ENCODE results near the gene ADAMTS4.

Gene ADAMTS4

GRCh38 chr1:161195171-161195570, 3.7 kb downstream of the ADAMTS4 start:
- Histone ChIP-seq H3K27ac (ENCODE audit: low read length) (no peak overlapping the region), H3K36me3 (ENCODE audit: control insufficient read depth in 2 of 2, insufficient read depth in 2 of 2, low read length in 2 of 2) (peaks cover 0 to 18% of the 10 kb centered on the region in 2 donors), H3K4me3 (ENCODE audit: low read length in 2 of 2) (peak overlapping the region in 1 of 2 donors; percentile 54), H3K27me3 (ENCODE audit: control insufficient read depth in 1 of 2, insufficient read depth in 2 of 2, low read length in 2 of 2) (no peaks in the 10 kb centered on the region), H3K9ac (ENCODE audit: low read length in 2 of 2) (peak overlapping the region in 1 of 2 donors; percentile 80), H3K4me1 (ENCODE audit: control insufficient read depth, insufficient read depth, low read length) (peaks cover 51% of the 10 kb centered on the region), H3K9me3 (ENCODE audit: control insufficient read depth in 2 of 2, low read length in 2 of 2) (no peaks in the 10 kb centered on the region)

GRCh38 chr1:161193561-161194235, 5.2 kb downstream of the ADAMTS4 start:
- H3K4me3 ChIP-seq (ENCODE audit: low read length in 2 of 2) = no peak overlapping the region

GRCh38 chr1:161192476-161193465, 6.1 kb downstream of the ADAMTS4 start:
- no peak overlapping the region for H3K4me3 ChIP-seq (ENCODE audit: low read length in 2 of 2)
- H3K9ac ChIP-seq (ENCODE audit: low read length in 2 of 2) = no peak overlapping the region
- H3K4me1 ChIP-seq (ENCODE audit: control insufficient read depth, insufficient read depth, low read length) = peaks cover 28% of the 10 kb centered on the region
- H3K36me3 ChIP-seq (ENCODE audit: control insufficient read depth in 2 of 2, insufficient read depth in 2 of 2, low read length in 2 of 2) = peaks cover 0 to 18% of the 10 kb centered on the region in 2 donors
- no peak overlapping the region for H3K27ac ChIP-seq (ENCODE audit: low read length)
- no peaks in the 10 kb centered on the region for H3K9me3 ChIP-seq (ENCODE audit: control insufficient read depth in 2 of 2, low read length in 2 of 2)
- H3K27me3 ChIP-seq (ENCODE audit: control insufficient read depth in 1 of 2, insufficient read depth in 2 of 2, low read length in 2 of 2) = no peaks in the 10 kb centered on the region

More at GRCh38 chr1:161193561-161194235, 5.2 kb downstream of the ADAMTS4 start:
- Histone ChIP-seq H3K9me3 (ENCODE audit: control insufficient read depth in 2 of 2, low read length in 2 of 2) (no peaks in the 10 kb centered on the region), H3K27me3 (ENCODE audit: control insufficient read depth in 1 of 2, insufficient read depth in 2 of 2, low read length in 2 of 2) (no peaks in the 10 kb centered on the region), H3K27ac (ENCODE audit: low read length) (no peak overlapping the region), H3K9ac (ENCODE audit: low read length in 2 of 2) (no peak overlapping the region), H3K4me1 (ENCODE audit: control insufficient read depth, insufficient read depth, low read length) (peaks cover 37% of the 10 kb centered on the region), H3K36me3 (ENCODE audit: control insufficient read depth in 2 of 2, insufficient read depth in 2 of 2, low read length in 2 of 2) (peaks cover 0 to 18% of the 10 kb centered on the region in 2 donors)

- H3K9ac ChIP-seq (ENCODE audit: low read length in 2 of 2) = no peak overlapping the region
- peaks cover 24% of the 10 kb centered on the region for H3K4me1 ChIP-seq (ENCODE audit: control insufficient read depth, insufficient read depth, low read length)
- peaks cover 0 to 18% of the 10 kb centered on the region in 2 donors for H3K36me3 ChIP-seq (ENCODE audit: control insufficient read depth in 2 of 2, insufficient read depth in 2 of 2, low read length in 2 of 2)
- H3K9me3 ChIP-seq (ENCODE audit: control insufficient read depth in 2 of 2, low read length in 2 of 2) = no peaks in the 10 kb centered on the region
- H3K4me3 ChIP-seq (ENCODE audit: low read length in 2 of 2) = no peak overlapping the region
- H3K27me3 ChIP-seq (ENCODE audit: control insufficient read depth in 1 of 2, insufficient read depth in 2 of 2, low read length in 2 of 2) = no peaks in the 10 kb centered on the region
- H3K27ac ChIP-seq (ENCODE audit: low read length) = no peak overlapping the region
Measured at GRCh38 chr1:161191971-161192370, 6.9 kb downstream of the ADAMTS4 start.

GRCh38 chr1:161190962-161191521, 7.8 kb downstream of the ADAMTS4 start:
- H3K27ac ChIP-seq (ENCODE audit: low read length) = no peak overlapping the region
- H3K4me1 ChIP-seq (ENCODE audit: control insufficient read depth, insufficient read depth, low read length) = peaks cover 18% of the 10 kb centered on the region

GRCh38 chr1:161189036-161189435, 9.8 kb downstream of the ADAMTS4 start:
- H3K9me3 ChIP-seq (ENCODE audit: control insufficient read depth in 2 of 2, low read length in 2 of 2) = no peaks in the 10 kb centered on the region
- H3K9ac ChIP-seq (ENCODE audit: low read length in 2 of 2) = no peak overlapping the region
- no peaks in the 10 kb centered on the region for H3K27me3 ChIP-seq (ENCODE audit: control insufficient read depth in 1 of 2, insufficient read depth in 2 of 2, low read length in 2 of 2)
- no peak overlapping the region for H3K27ac ChIP-seq (ENCODE audit: low read length)
- H3K36me3 ChIP-seq (ENCODE audit: control insufficient read depth in 2 of 2, insufficient read depth in 2 of 2, low read length in 2 of 2) = peaks cover 0 to 6% of the 10 kb centered on the region in 2 donors
- H3K4me3 ChIP-seq (ENCODE audit: low read length in 2 of 2) = no peak overlapping the region
- peaks cover 21% of the 10 kb centered on the region for H3K4me1 ChIP-seq (ENCODE audit: control insufficient read depth, insufficient read depth, low read length)

More at GRCh38 chr1:161190962-161191521, 7.8 kb downstream of the ADAMTS4 start:
- no peak overlapping the region for H3K9ac ChIP-seq (ENCODE audit: low read length in 2 of 2)
- H3K27me3 ChIP-seq (ENCODE audit: control insufficient read depth in 1 of 2, insufficient read depth in 2 of 2, low read length in 2 of 2) = no peaks in the 10 kb centered on the region
- peaks cover 0 to 17% of the 10 kb centered on the region in 2 donors for H3K36me3 ChIP-seq (ENCODE audit: control insufficient read depth in 2 of 2, insufficient read depth in 2 of 2, low read length in 2 of 2)
- no peaks in the 10 kb centered on the region for H3K9me3 ChIP-seq (ENCODE audit: control insufficient read depth in 2 of 2, low read length in 2 of 2)
- no peak overlapping the region for H3K4me3 ChIP-seq (ENCODE audit: low read length in 2 of 2)

- Histone ChIP-seq H3K4me1 (ENCODE audit: control insufficient read depth, insufficient read depth, low read length) (peaks cover 21% of the 10 kb centered on the region), H3K9ac (ENCODE audit: low read length in 2 of 2) (no peak overlapping the region), H3K27ac (ENCODE audit: low read length) (no peak overlapping the region)
Measured at GRCh38 chr1:161188381-161188780, 10.5 kb downstream of the ADAMTS4 start.

GRCh38 chr1:161187311-161187710, 11.5 kb downstream of the ADAMTS4 start:
- Histone ChIP-seq H3K36me3 (ENCODE audit: control insufficient read depth in 2 of 2, insufficient read depth in 2 of 2, low read length in 2 of 2) (peaks cover 0 to 6% of the 10 kb centered on the region in 2 donors), H3K27me3 (ENCODE audit: control insufficient read depth in 1 of 2, insufficient read depth in 2 of 2, low read length in 2 of 2) (no peaks in the 10 kb centered on the region), H3K4me3 (ENCODE audit: low read length in 2 of 2) (no peak overlapping the region), H3K9me3 (ENCODE audit: control insufficient read depth in 2 of 2, low read length in 2 of 2) (no peaks in the 10 kb centered on the region), H3K9ac (ENCODE audit: low read length in 2 of 2) (no peak overlapping the region), H3K27ac (ENCODE audit: low read length) (no peak overlapping the region), H3K4me1 (ENCODE audit: control insufficient read depth, insufficient read depth, low read length) (peaks cover 12% of the 10 kb centered on the region)

More at GRCh38 chr1:161188381-161188780, 10.5 kb downstream of the ADAMTS4 start:
- Histone ChIP-seq H3K36me3 (ENCODE audit: control insufficient read depth in 2 of 2, insufficient read depth in 2 of 2, low read length in 2 of 2) (peaks cover 0 to 6% of the 10 kb centered on the region in 2 donors), H3K27me3 (ENCODE audit: control insufficient read depth in 1 of 2, insufficient read depth in 2 of 2, low read length in 2 of 2) (no peaks in the 10 kb centered on the region), H3K4me3 (ENCODE audit: low read length in 2 of 2) (no peak overlapping the region), H3K9me3 (ENCODE audit: control insufficient read depth in 2 of 2, low read length in 2 of 2) (no peaks in the 10 kb centered on the region)

- Histone ChIP-seq H3K27ac (ENCODE audit: low read length) (peak overlapping the region; percentile 55), H3K4me1 (ENCODE audit: control insufficient read depth, insufficient read depth, low read length) (peaks cover 9% of the 10 kb centered on the region), H3K36me3 (ENCODE audit: control insufficient read depth in 2 of 2, insufficient read depth in 2 of 2, low read length in 2 of 2) (no peaks in the 10 kb centered on the region), H3K27me3 (ENCODE audit: control insufficient read depth in 1 of 2, insufficient read depth in 2 of 2, low read length in 2 of 2) (no peaks in the 10 kb centered on the region), H3K4me3 (ENCODE audit: low read length in 2 of 2) (no peak overlapping the region), H3K9ac (ENCODE audit: low read length in 2 of 2) (no peak overlapping the region), H3K9me3 (ENCODE audit: control insufficient read depth in 2 of 2, low read length in 2 of 2) (no peaks in the 10 kb centered on the region)
Measured at GRCh38 chr1:161185732-161186311, 13.0 kb downstream of the ADAMTS4 start.

GRCh38 chr1:161185282-161185682, 13.6 kb downstream of the ADAMTS4 start:
- peak overlapping the region; percentile 55 for H3K27ac ChIP-seq (ENCODE audit: low read length)
- no peaks in the 10 kb centered on the region for H3K9me3 ChIP-seq (ENCODE audit: control insufficient read depth in 2 of 2, low read length in 2 of 2)
- no peaks in the 10 kb centered on the region for H3K27me3 ChIP-seq (ENCODE audit: control insufficient read depth in 1 of 2, insufficient read depth in 2 of 2, low read length in 2 of 2)
- H3K9ac ChIP-seq (ENCODE audit: low read length in 2 of 2) = no peak overlapping the region
- no peaks in the 10 kb centered on the region for H3K36me3 ChIP-seq (ENCODE audit: control insufficient read depth in 2 of 2, insufficient read depth in 2 of 2, low read length in 2 of 2)
- peaks cover 9% of the 10 kb centered on the region for H3K4me1 ChIP-seq (ENCODE audit: control insufficient read depth, insufficient read depth, low read length)
- H3K4me3 ChIP-seq (ENCODE audit: low read length in 2 of 2) = no peak overlapping the region

Measured in stomach smooth muscle (tissue), 2 donors.